WTC11 (cell line): Measurements from ENCODE around the gene B3GNT8. TPM values are rescaled to one million over a fixed set of nuclear protein-coding genes. Genes with fewer than 3 reads are reported as not detected.

ENCODE experiments used
- ATAC-seq: fragments of 200-7000 bp; cut with Tn5 transposase; 2 replicates; pipeline ENCODE4 v1.10.0; 2021; ENCODE audit warnings: mild to moderate bottlenecking, moderate library complexity
- CTCF ChIA-PET: fragments of 300-600 bp; sonication (Branson Sonifier 250); formaldehyde crosslinking; loops from one replicate; lab custom pipeline; 2021; ENCODE audit warnings: antibody characterized with exemption; lab: Charles Lee
- POLR2A ChIA-PET: fragments of 350-600 bp; sonication (Branson Sonifier 250); formaldehyde crosslinking; loops from one replicate; lab custom pipeline; 2021; ENCODE audit warnings: antibody characterized with exemption; lab: Charles Lee
- DNase-seq: peaks from one replicate; pipeline ENCODE4 v3.0.0; 2021; ENCODE audit warnings: low spot score
- H3K27ac Mint-ChIP-seq: 2 replicates; pipeline ENCODE4 v1.8.0; 2021; ENCODE audit warnings: mixed read lengths
- H3K27me3 Mint-ChIP-seq: 2 replicates; pipeline ENCODE4 v1.8.0; 2021; ENCODE audit warnings: low read depth, mild to moderate bottlenecking, moderate library complexity, mixed read lengths
- H3K36me3 Mint-ChIP-seq: 2 replicates; pipeline ENCODE4 v1.8.0; 2021; ENCODE audit warnings: mixed read lengths
- H3K4me1 Mint-ChIP-seq: 2 replicates; pipeline ENCODE4 v1.8.0; 2022; ENCODE audit warnings: mixed read lengths
- H3K4me3 Mint-ChIP-seq: 2 replicates; pipeline ENCODE4 v1.8.0; 2021; ENCODE audit warnings: mild to moderate bottlenecking, moderate library complexity, mixed read lengths
- H3K9me3 Mint-ChIP-seq: 2 replicates; pipeline ENCODE4 v1.8.0; 2021; ENCODE audit warnings: mixed read lengths
- ATF6 ChIP-seq: sonication (generic); formaldehyde crosslinking; IDR thresholded peaks from 2 replicates; pipeline ENCODE4 v1.8.1; 2023; ENCODE audit warnings: mild to moderate bottlenecking, missing genetic modification reagents
- CBFB ChIP-seq: sonication (generic); formaldehyde crosslinking; IDR thresholded peaks from 2 replicates; pipeline ENCODE4 v1.8.1; 2022; ENCODE audit warnings: mild to moderate bottlenecking, low read depth, missing genetic modification reagents
- E2F1 ChIP-seq: sonication (generic); formaldehyde crosslinking; IDR thresholded peaks from 2 replicates; pipeline ENCODE4 v1.8.0; 2022; ENCODE audit warnings: mild to moderate bottlenecking, missing genetic modification reagents
- ETV6 ChIP-seq: sonication (generic); formaldehyde crosslinking; IDR thresholded peaks from 2 replicates; pipeline ENCODE4 v1.8.1; 2022; ENCODE audit warnings: mild to moderate bottlenecking, missing genetic modification reagents
- FOXJ3 ChIP-seq: sonication (generic); formaldehyde crosslinking; IDR thresholded peaks from 2 replicates; pipeline ENCODE4 v1.9.0; 2021; ENCODE audit warnings: missing genetic modification reagents, mild to moderate bottlenecking, borderline replicate concordance
- FOXP1 ChIP-seq: sonication (generic); formaldehyde crosslinking; IDR thresholded peaks from 2 replicates; pipeline ENCODE4 v1.8.0; 2022; ENCODE audit warnings: missing genetic modification reagents, mild to moderate bottlenecking, moderate library complexity, borderline replicate concordance
- GABPB1 ChIP-seq: sonication (generic); formaldehyde crosslinking; IDR thresholded peaks from 2 replicates; pipeline ENCODE4 v1.8.1; 2023; ENCODE audit warnings: mild to moderate bottlenecking, missing genetic modification reagents
- HMGXB4 ChIP-seq: sonication (generic); formaldehyde crosslinking; IDR thresholded peaks from 2 replicates; pipeline ENCODE4 v1.8.1; 2023; ENCODE audit warnings: mild to moderate bottlenecking, moderate library complexity, missing genetic modification reagents
- MAX ChIP-seq: sonication (generic); formaldehyde crosslinking; IDR thresholded peaks from 2 replicates; pipeline ENCODE4 v1.8.0; 2022; ENCODE audit warnings: mild to moderate bottlenecking, missing genetic modification reagents
- NFATC4 ChIP-seq: fragments of 250-450 bp; sonication (Bioruptor Pico); IDR thresholded peaks from 2 replicates; pipeline ENCODE4 v1.9.0; 2021; ENCODE audit warnings: mild to moderate bottlenecking
- NR1H2 ChIP-seq: sonication (generic); formaldehyde crosslinking; IDR thresholded peaks from 2 replicates; pipeline ENCODE4 v1.9.0; 2021; ENCODE audit warnings: mild to moderate bottlenecking, moderate library complexity, missing genetic modification reagents
- NR2C2 ChIP-seq: sonication (generic); formaldehyde crosslinking; IDR thresholded peaks from 2 replicates; pipeline ENCODE4 v1.8.0; 2022; ENCODE audit warnings: mild to moderate bottlenecking, missing genetic modification reagents
- SMAD3 ChIP-seq: sonication (generic); formaldehyde crosslinking; IDR thresholded peaks from 2 replicates; pipeline ENCODE4 v1.8.0; 2022; ENCODE audit warnings: missing genetic modification reagents, mild to moderate bottlenecking, borderline replicate concordance
- SOX15 ChIP-seq: fragments of 250-450 bp; sonication (Bioruptor Pico); IDR thresholded peaks from 2 replicates; pipeline ENCODE4 v1.9.0; 2021; ENCODE audit warnings: mild to moderate bottlenecking
- TEAD1 ChIP-seq: sonication (generic); formaldehyde crosslinking; IDR thresholded peaks from 2 replicates; pipeline ENCODE4 v1.8.0; 2022; ENCODE audit warnings: mild to moderate bottlenecking, missing genetic modification reagents
- ZBTB43 ChIP-seq: sonication (generic); formaldehyde crosslinking; IDR thresholded peaks from 2 replicates; pipeline ENCODE4 v1.8.1; 2023; ENCODE audit warnings: mild to moderate bottlenecking, missing genetic modification reagents
- ZNF219 ChIP-seq: sonication (generic); formaldehyde crosslinking; IDR thresholded peaks from 2 replicates; pipeline ENCODE4 v1.8.0; 2023; ENCODE audit warnings: missing genetic modification reagents, mild to moderate bottlenecking, borderline replicate concordance
- ZNF532 ChIP-seq: fragments of 250-450 bp; sonication (Bioruptor Pico); IDR thresholded peaks from 2 replicates; pipeline ENCODE4 v1.9.0; 2021; ENCODE audit warnings: mild to moderate bottlenecking, borderline replicate concordance
- total RNA-seq: library from RNA; stranded (reverse); gene quantifications from 3 replicates; pipeline ENCODE4 v1.2.3, GENCODE V29; 2021

The B3GNT8 gene
- total RNA-seq, 1 experiment from 2014 or later = 2.3 TPM

- TF ChIP-seq ATF6 (CRISPR knock-in tag) = no peak
- TF ChIP-seq SMAD3 (CRISPR knock-in tag) = no peak
- TF ChIP-seq SOX15 (CRISPR knock-in tag) = no peak
- no peak for TF ChIP-seq NR1H2 (CRISPR knock-in tag)
- no peak for TF ChIP-seq ETV6 (CRISPR knock-in tag)
- no peak for TF ChIP-seq ZNF532 (CRISPR knock-in tag)
- TF ChIP-seq CBFB = no peak
- no peak for TF ChIP-seq ZNF219 (CRISPR knock-in tag)
- TF ChIP-seq FOXJ3 (CRISPR knock-in tag) = no peak
- TF ChIP-seq NR2C2 (CRISPR knock-in tag) = no peak
- no peak for TF ChIP-seq HMGXB4 (CRISPR knock-in tag)
- no peak for TF ChIP-seq MAX (CRISPR knock-in tag)
- no peak for TF ChIP-seq TEAD1 (CRISPR knock-in tag)
- TF ChIP-seq ZBTB43 (CRISPR knock-in tag) = no peak
- no peak for TF ChIP-seq GABPB1 (CRISPR knock-in tag)
- TF ChIP-seq FOXP1 (CRISPR knock-in tag) = no peak
These were observed 4.2 kb downstream of the B3GNT8 start (continued) for GRCh38 chr19:41422955-41423354.

- TF ChIP-seq ZNF219 (CRISPR knock-in tag) = no peak
- TF ChIP-seq ETV6 (CRISPR knock-in tag) = no peak
- no peak for TF ChIP-seq E2F1 (CRISPR knock-in tag)
- TF ChIP-seq NFATC4 (CRISPR knock-in tag) = no peak
- CTCF ChIA-PET = no interaction called here
- ATAC-seq = no peak
- Mint-ChIP-seq H3K4me1 (peaks cover 5% of the 10 kb centered on the region), H3K9me3 (no peaks in the 10 kb centered on the region), H3K27ac (no peak overlapping the region), H3K27me3 (no peaks in the 10 kb centered on the region), H3K4me3 (no peak overlapping the region), H3K36me3 (peaks cover 9% of the 10 kb centered on the region)
- POLR2A ChIA-PET = no interaction called here
- DNase-seq = no peak
These were observed 4.7 kb downstream of the B3GNT8 start for GRCh38 chr19:41422456-41422855.
